T-helper 22 cell (primary cell): Measurements from ENCODE around the gene DEK.

ENCODE experiments used
- DNase-seq: peaks from one replicate; pipeline ENCODE4 v3.0.0-alpha.2; 2020; ENCODE audit warnings: low read depth

The DEK gene

GRCh38 chr6:18265787-18266522 lies 1.6 kb upstream of the DEK start:
- no peak for DNase-seq

- DNase-seq: no peak
Observed at GRCh38 chr6:18264923-18265377, 620 bp upstream of the DEK start.

GRCh38 chr6:18263418-18264218 lies 712 bp downstream of the DEK start:
- DNase-seq: peak; percentile 15

GRCh38 chr6:18262702-18263417 lies 1.5 kb downstream of the DEK start:
- peak; percentile 19 for DNase-seq

- no peak for DNase-seq
Observed at GRCh38 chr6:18261877-18262276, 2.5 kb downstream of the DEK start.

- no peak for DNase-seq
Observed at GRCh38 chr6:18260448-18261106, 3.8 kb downstream of the DEK start.

- no peak for DNase-seq
Observed at GRCh38 chr6:18259675-18260447, 4.5 kb downstream of the DEK start.

- no peak for DNase-seq
Observed at GRCh38 chr6:18254793-18255192, 9.5 kb downstream of the DEK start.

- DNase-seq: no peak
Observed at GRCh38 chr6:18253635-18254034, 10.7 kb downstream of the DEK start.

GRCh38 chr6:18249271-18249670 lies 15.1 kb downstream of the DEK start:
- DNase-seq: no peak

GRCh38 chr6:18248698-18249097 lies 15.6 kb downstream of the DEK start:
- no peak for DNase-seq

- DNase-seq: no peak
Observed at GRCh38 chr6:18247002-18247401, 17.3 kb downstream of the DEK start.

GRCh38 chr6:18246205-18246604 lies 18.1 kb downstream of the DEK start:
- DNase-seq: no peak

GRCh38 chr6:18245642-18246041 lies 18.7 kb downstream of the DEK start:
- no peak for DNase-seq

- no peak for DNase-seq
Observed at GRCh38 chr6:18245079-18245478, 19.3 kb downstream of the DEK start.

GRCh38 chr6:18244251-18244650 lies 20.1 kb downstream of the DEK start:
- no peak for DNase-seq

GRCh38 chr6:18243302-18243893 lies 20.9 kb downstream of the DEK start:
- no peak for DNase-seq

GRCh38 chr6:18242062-18242851 lies 22.1 kb downstream of the DEK start:
- no peak for DNase-seq

- no peak for DNase-seq
Observed at GRCh38 chr6:18241208-18242038, 22.9 kb downstream of the DEK start.
